PC-9 (cell line): ENCODE measurements around the gene BRD3OS. TPM values are rescaled to one million over a fixed set of nuclear protein-coding genes. Genes with fewer than 3 reads are reported as not detected.

ENCODE experiments used
- BruUV-seq: library from RNA; stranded (reverse); fragments of 400-500 nt; replicated peaks from 2 replicates; lab custom pipeline; 2021; lab: Mats Ljungman, UMichigan
- CTCF ChIA-PET: fragments of 300-600 bp; sonication (Branson Sonifier 250); formaldehyde crosslinking; loops from one replicate; lab custom pipeline; 2022; ENCODE audit warnings: antibody characterized with exemption; lab: Charles Lee
- POLR2A ChIA-PET: fragments of 300-600 bp; sonication (Branson Sonifier 250); formaldehyde crosslinking; loops from one replicate; lab custom pipeline; 2022; ENCODE audit warnings: antibody characterized with exemption; ENCODE audit not compliant: unreplicated experiment; lab: Charles Lee
- DNase-seq, 2 experiments: peaks; one replicate each; pipeline versions ENCODE4 v3.0.0 to v3.0.0-alpha.2; 2015 to 2022; ENCODE audit warnings: mixed read lengths in 1 of 2
- H2AFZ ChIP-seq: fragments of 200-600 bp; sonication (generic); 2 replicates; pipeline ENCODE4 v1.8.1; 2017; ENCODE audit warnings: antibody characterized with exemption
- H3F3A ChIP-seq: fragments of 200-600 bp; sonication (generic); 2 replicates; pipeline ENCODE4 v1.8.1; 2017; ENCODE audit warnings: antibody characterized with exemption, mild to moderate bottlenecking, low read depth; ENCODE audit not compliant: insufficient read depth
- H3K27ac ChIP-seq: fragments of 200-600 bp; sonication (generic); 2 replicates; pipeline ENCODE4 v1.6.1; 2016; ENCODE audit warnings: mixed run types
- H3K27me3 ChIP-seq: fragments of 200-600 bp; sonication (generic); 2 replicates; pipeline ENCODE4 v1.6.1; 2016; ENCODE audit warnings: low read depth, mixed run types; ENCODE audit not compliant: insufficient read depth
- H3K36me3 ChIP-seq: fragments of 200-600 bp; sonication (generic); 2 replicates; pipeline ENCODE4 v1.6.1; 2016; ENCODE audit warnings: low read depth, mixed run types
- H3K4me1 ChIP-seq: fragments of 200-600 bp; sonication (generic); replicated peaks from 2 replicates; pipeline ENCODE4 v1.6.1; 2016; ENCODE audit warnings: mixed run types; ENCODE audit not compliant: insufficient read depth
- H3K4me2 ChIP-seq: fragments of 200-600 bp; sonication (generic); 2 replicates; pipeline ENCODE4 v1.6.1; 2017; ENCODE audit warnings: mixed run types
- H3K4me3 ChIP-seq: fragments of 200-600 bp; sonication (generic); 2 replicates; pipeline ENCODE4 v1.6.1; 2016; ENCODE audit warnings: mixed run types
- H3K79me2 ChIP-seq: fragments of 200-600 bp; sonication (generic); 2 replicates; pipeline ENCODE4 v1.6.1; 2017; ENCODE audit warnings: low read depth, mixed run types
- H3K9me2 ChIP-seq: fragments of 200-600 bp; sonication (generic); 2 replicates; pipeline ENCODE4 v1.8.1; 2017; ENCODE audit warnings: mild to moderate bottlenecking; ENCODE audit not compliant: insufficient read depth
- H3K9me3 ChIP-seq: fragments of 200-600 bp; sonication (generic); 2 replicates; pipeline ENCODE4 v1.8.1; 2016; ENCODE audit warnings: low read depth; ENCODE audit not compliant: insufficient read depth
- H4K20me1 ChIP-seq: fragments of 200-600 bp; sonication (generic); 2 replicates; pipeline ENCODE4 v1.8.1; 2017; ENCODE audit not compliant: insufficient read depth
- CTCF ChIP-seq: fragments of 200-600 bp; sonication (generic); conservative IDR thresholded peaks from 2 replicates; pipeline ENCODE4 v1.6.1; 2017; ENCODE audit warnings: mixed run types, antibody characterized with exemption, mild to moderate bottlenecking, moderate library complexity
- EZH2 ChIP-seq: fragments of 200-600 bp; sonication (generic); IDR thresholded peaks from 2 replicates; pipeline ENCODE4 v1.8.0; 2017; ENCODE audit warnings: antibody characterized with exemption, low read depth
- intact Hi-C: fragments of 100-400 bp; cut with micrococcal nuclease; formaldehyde crosslinking; loops from one replicate; pipeline ENCODE4 v1.10.0; 2022; ENCODE audit not compliant: unreplicated experiment
- total RNA-seq: library from RNA; stranded (reverse); gene quantifications from 2 replicates; pipeline ENCODE4 v1.2.3, GENCODE V29; 2021

The BRD3OS gene
- total RNA-seq, 1 experiment from 2014 or later, result 26.2 TPM

GRCh38 chr9:134040176-134040565 lies 14.9 kb downstream of the BRD3OS start:
- ChIA-PET CTCF (interaction anchor here (0.6 kb wide), 1 partner anchor 258 kb away, joined by 5 read pairs; no protein-coding TSS in a partner anchor), POLR2A (no interaction called here)
- intact Hi-C loops, result no loop called here
- H3F3A ChIP-seq, result no peaks in the 10 kb centered on the region
- no TSS peak for BruUV-seq
- no peak overlapping the region for H3K4me2 ChIP-seq
- H3K9me2 ChIP-seq, result no peaks in the 10 kb centered on the region
- no peak for TF ChIP-seq CTCF
- no peak for DNase-seq
- H3K4me3 ChIP-seq, result no peak overlapping the region
- no peak overlapping the region for H3K27ac ChIP-seq
- no peaks in the 10 kb centered on the region; the same call in 1 of the 2 replicates for H3K36me3 ChIP-seq
- H3K27me3 ChIP-seq, result no peaks in the 10 kb centered on the region
- no peak overlapping the region for H2AFZ ChIP-seq
- H3K79me2 ChIP-seq, result no peaks in the 10 kb centered on the region
- H4K20me1 ChIP-seq, result peaks cover 9% of the 10 kb centered on the region
- H3K4me1 ChIP-seq, result no peaks in the 10 kb centered on the region
- no peaks in the 10 kb centered on the region for H3K9me3 ChIP-seq

GRCh38 chr9:134040781-134041648 lies 15.7 kb downstream of the BRD3OS start:
- ChIA-PET POLR2A (no interaction called here), CTCF (interaction anchor here (0.6 kb wide), 1 partner anchor 388 kb away, joined by 4 read pairs; no protein-coding TSS in a partner anchor)

GRCh38 chr9:134041649-134041962 lies 16.3 kb downstream of the BRD3OS start:
- CTCF ChIA-PET, result interaction anchor here (0.6 kb wide), 1 partner anchor 16 kb away, joined by 5 read pairs; the partner anchor contains the start of gene BRD3OS
- H3K27me3 ChIP-seq, result no peaks in the 10 kb centered on the region
- no TSS peak for BruUV-seq
- H3K4me3 ChIP-seq, result no peak overlapping the region
- no peaks in the 10 kb centered on the region for H3K4me1 ChIP-seq
- TF ChIP-seq EZH2, result no peak
- no peak for TF ChIP-seq CTCF
- no peak overlapping the region for H3K4me2 ChIP-seq
- no peak overlapping the region for H2AFZ ChIP-seq
- no peaks in the 10 kb centered on the region for H3K79me2 ChIP-seq
- POLR2A ChIA-PET, result no interaction called here
- H3K9me2 ChIP-seq, result no peaks in the 10 kb centered on the region
- intact Hi-C loops, result no loop called here
- H3K9me3 ChIP-seq, result no peaks in the 10 kb centered on the region
- peaks cover 9% of the 10 kb centered on the region for H4K20me1 ChIP-seq
- no peaks in the 10 kb centered on the region; the same call in 1 of the 2 replicates for H3K36me3 ChIP-seq
- DNase-seq, result no peak
- H3K27ac ChIP-seq, result no peak overlapping the region
- no peaks in the 10 kb centered on the region for H3F3A ChIP-seq

More at GRCh38 chr9:134040781-134041648, 15.7 kb downstream of the BRD3OS start:
- Histone ChIP-seq H3K4me2 (no peak overlapping the region), H4K20me1 (peaks cover 9% of the 10 kb centered on the region), H3K4me1 (no peaks in the 10 kb centered on the region), H3K36me3 (no peaks in the 10 kb centered on the region; the same call in 1 of the 2 replicates), H3K27me3 (no peaks in the 10 kb centered on the region), H3K4me3 (no peak overlapping the region), H2AFZ (no peak overlapping the region), H3K79me2 (no peaks in the 10 kb centered on the region), H3F3A (no peaks in the 10 kb centered on the region), H3K9me3 (no peaks in the 10 kb centered on the region), H3K9me2 (no peaks in the 10 kb centered on the region), H3K27ac (no peak overlapping the region)
- BruUV-seq, result no TSS peak
- TF ChIP-seq EZH2 (no peak), CTCF (no peak)
- DNase-seq, result no peak
- intact Hi-C loops, result no loop called here
